Measurements from ENCODE around the gene NLGN3.

The NLGN3 gene

GRCh38 chrX:71099736-71100135 lies 44.9 kb upstream of the NLGN3 start:
- no peak for DNase-seq (ENCODE audit: low spot score)
- TF ChIP-seq, protein P1, sequence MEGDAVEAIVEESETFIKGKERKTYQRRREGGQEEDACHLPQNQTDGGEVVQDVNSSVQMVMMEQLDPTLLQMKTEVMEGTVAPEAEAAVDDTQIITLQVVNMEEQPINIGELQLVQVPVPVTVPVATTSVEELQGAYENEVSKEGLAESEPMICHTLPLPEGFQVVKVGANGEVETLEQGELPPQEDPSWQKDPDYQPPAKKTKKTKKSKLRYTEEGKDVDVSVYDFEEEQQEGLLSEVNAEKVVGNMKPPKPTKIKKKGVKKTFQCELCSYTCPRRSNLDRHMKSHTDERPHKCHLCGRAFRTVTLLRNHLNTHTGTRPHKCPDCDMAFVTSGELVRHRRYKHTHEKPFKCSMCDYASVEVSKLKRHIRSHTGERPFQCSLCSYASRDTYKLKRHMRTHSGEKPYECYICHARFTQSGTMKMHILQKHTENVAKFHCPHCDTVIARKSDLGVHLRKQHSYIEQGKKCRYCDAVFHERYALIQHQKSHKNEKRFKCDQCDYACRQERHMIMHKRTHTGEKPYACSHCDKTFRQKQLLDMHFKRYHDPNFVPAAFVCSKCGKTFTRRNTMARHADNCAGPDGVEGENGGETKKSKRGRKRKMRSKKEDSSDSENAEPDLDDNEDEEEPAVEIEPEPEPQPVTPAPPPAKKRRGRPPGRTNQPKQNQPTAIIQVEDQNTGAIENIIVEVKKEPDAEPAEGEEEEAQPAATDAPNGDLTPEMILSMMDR (IDR thresholded peaks at IDR 0.05; ENCODE audit: extremely low read depth, missing control alignments), result no peak

GRCh38 chrX:71100581-71101505 lies 43.8 kb upstream of the NLGN3 start:
- TF ChIP-seq, protein P1 (IDR thresholded peaks at IDR 0.05; ENCODE audit: extremely low read depth, missing control alignments), result no peak
- DNase-seq (ENCODE audit: low spot score), result no peak

DNA sequence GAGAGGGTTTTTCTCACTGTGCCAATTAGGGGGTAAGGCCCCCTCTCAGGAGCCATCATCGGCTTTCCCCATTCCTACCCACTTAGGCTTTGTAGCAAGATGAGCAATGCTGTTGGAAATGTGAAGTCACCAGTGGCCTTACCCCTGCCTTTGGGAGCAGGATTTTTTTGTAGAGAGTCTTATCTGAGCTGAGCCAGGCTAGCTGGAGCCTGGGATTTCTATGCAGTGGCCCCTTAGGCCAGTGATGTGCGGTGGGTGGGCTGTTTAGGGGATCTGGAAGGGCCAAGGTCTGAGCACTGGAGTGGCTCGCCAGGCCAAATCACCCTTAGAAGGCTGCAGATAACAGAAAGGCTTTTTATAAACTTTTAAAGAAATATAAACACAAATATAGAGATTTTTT lies 42.3 kb upstream of the NLGN3 start:
- TF ChIP-seq, protein P1 (IDR thresholded peaks at IDR 0.05; ENCODE audit: extremely low read depth, missing control alignments), result no peak
- no peak for DNase-seq (ENCODE audit: low spot score)

DNA sequence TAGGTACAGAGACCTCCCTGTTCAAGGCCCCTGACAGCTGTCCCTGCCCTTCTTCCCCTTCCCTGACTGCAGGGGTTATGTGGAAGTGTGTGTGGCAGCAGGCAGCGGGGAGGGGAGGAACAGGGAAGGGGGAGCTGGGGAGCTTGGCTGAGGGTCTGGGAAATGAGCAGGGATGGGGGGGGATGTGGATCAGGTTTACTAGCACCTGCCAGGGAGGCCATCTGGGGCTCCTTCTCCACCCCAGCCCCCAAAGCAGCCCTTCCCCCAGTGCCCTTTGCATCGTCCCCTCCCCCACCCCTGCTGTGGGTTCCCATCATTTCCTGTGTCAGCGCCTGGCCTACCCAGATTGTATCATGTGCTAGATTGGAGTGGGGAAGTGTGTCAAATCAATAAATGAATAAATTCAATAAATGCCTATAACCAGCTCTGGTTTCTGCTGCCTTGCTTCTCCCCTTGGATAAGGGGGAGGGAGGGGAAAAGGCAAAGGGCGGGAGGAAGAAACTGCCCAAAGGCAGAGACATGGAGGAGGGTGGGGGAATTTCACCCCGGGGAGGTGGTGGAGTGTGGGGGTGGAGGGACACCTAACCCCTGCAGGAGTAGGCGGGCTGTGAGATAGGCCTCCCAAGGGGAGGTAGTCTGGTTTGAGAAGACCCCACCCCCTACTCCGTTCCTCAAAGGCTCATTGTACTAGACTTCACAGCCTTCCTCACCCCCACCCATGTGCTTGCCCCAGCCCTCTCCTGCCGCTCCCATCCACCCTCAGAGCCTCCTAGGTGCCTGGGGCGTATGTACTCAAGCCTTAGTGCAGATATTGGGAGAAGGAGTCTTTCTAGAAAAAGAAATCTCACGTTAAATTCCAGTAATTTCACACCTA lies 41.3 kb upstream of the NLGN3 start:
- TF ChIP-seq, protein P1 (IDR thresholded peaks at IDR 0.05; ENCODE audit: extremely low read depth, missing control alignments), result no peak
- peak; percentile 52 for DNase-seq (ENCODE audit: low spot score)

DNA sequence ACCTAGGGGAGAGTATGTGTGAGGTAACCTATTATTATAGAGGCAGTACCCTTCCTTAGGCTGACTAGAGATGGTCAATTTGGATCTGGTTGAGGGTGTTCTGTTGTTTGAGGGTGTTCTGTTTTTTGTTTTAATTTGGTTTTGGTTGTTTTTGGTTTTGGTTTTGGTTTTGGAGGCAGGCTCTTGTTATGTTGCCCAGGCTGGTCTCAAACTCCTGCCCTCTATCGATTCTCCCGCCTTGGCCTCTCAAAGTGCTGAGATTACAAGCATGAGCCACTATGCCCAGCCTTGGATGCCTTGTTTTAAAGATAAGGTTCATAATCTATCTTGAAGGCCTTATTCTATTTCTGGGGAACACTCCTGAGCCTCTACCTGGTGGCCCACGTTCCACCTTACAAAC lies 39.0 kb upstream of the NLGN3 start:
- DNase-seq (ENCODE audit: low spot score), result no peak
- TF ChIP-seq, protein P1 (IDR thresholded peaks at IDR 0.05; ENCODE audit: extremely low read depth, missing control alignments), result no peak

DNA sequence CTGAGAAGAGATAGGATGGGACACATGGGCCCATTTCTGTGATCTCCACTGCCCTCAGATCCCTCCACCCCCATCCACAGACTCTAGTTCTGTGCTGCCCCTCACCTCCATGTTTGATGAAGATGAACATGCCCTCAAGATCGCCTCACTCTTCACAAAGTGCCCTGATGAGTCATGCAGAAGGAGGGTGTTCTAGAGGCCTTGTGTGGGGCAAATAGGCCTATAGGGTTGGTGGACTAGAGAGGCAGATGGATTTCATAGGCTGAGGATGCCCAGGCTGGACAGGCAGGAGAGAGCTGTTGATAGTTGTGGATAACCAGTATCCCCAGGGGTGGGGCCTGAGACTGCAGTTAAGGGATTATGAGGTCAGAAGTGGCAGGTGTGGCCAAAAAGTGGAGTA lies 38.2 kb upstream of the NLGN3 start, which contains the start of gene CXorf65:
Gene CXorf65 (minus strand): TSS at position 314 of the 400 bp plus-strand sequence. CDS start 184 bp downstream, at position 130.
- DNase-seq (ENCODE audit: low spot score), result no peak
- TF ChIP-seq, protein P1 (IDR thresholded peaks at IDR 0.05; ENCODE audit: extremely low read depth, missing control alignments), result no peak

DNA sequence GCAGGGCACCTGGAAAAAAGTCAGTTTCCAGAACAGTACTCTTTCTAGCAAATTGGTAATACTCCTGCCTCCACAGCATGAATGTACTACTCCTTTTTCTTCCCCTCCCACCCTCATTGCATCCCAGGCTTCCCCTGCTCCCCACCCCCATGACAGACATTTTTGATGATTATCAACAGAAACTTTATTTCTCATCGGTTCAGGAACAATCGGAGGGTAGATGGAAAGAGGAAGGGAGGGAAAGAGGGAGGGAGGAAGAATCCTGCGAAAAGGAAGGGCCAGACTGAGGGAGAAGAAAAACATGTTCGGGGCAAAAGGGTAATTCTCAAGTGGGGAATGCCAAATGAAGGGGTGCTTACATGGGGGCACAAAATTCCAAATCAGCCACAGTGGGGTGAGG lies 37.4 kb upstream of the NLGN3 start:
- no peak for DNase-seq (ENCODE audit: low spot score)
- TF ChIP-seq, protein P1 (IDR thresholded peaks at IDR 0.05; ENCODE audit: extremely low read depth, missing control alignments), result no peak
